ENCODE results near the gene COL23A1.
"Not testable (repeated sequence)": the region's sequence is repeated elsewhere in the genome, so short reads cannot be mapped to it uniquely, and the experiment has no call there.

The COL23A1 gene

GRCh38 chr5:178505639-178506407 is 84.4 kb downstream of the COL23A1 start:
- TF ChIP-seq POLR2A (IDR thresholded peaks at IDR 0.05; ENCODE audit: low read length), result no peak
- no peak for TF ChIP-seq GATA1 (IDR thresholded peaks at IDR 0.05; ENCODE audit: low read depth, low read length)
- no peak for DNase-seq

- no peak for DNase-seq
- TF ChIP-seq POLR2A (IDR thresholded peaks at IDR 0.05; ENCODE audit: low read length) (no peak), GATA1 (IDR thresholded peaks at IDR 0.05; ENCODE audit: low read depth, low read length) (no peak)
These were observed 85.7 kb downstream of the COL23A1 start for GRCh38 chr5:178504340-178504960.

GRCh38 chr5:178502401-178503100 is 87.6 kb downstream of the COL23A1 start:
- DNase-seq, result no peak
- TF ChIP-seq POLR2A (IDR thresholded peaks at IDR 0.05; ENCODE audit: low read length), result no peak
- no peak for TF ChIP-seq GATA1 (IDR thresholded peaks at IDR 0.05; ENCODE audit: low read depth, low read length)

- DNase-seq, result no peak
- TF ChIP-seq POLR2A (IDR thresholded peaks at IDR 0.05; ENCODE audit: low read length) (no peak), GATA1 (IDR thresholded peaks at IDR 0.05; ENCODE audit: low read depth, low read length) (no peak)
These were observed 90.8 kb downstream of the COL23A1 start for GRCh38 chr5:178499352-178499751.

GRCh38 chr5:178496642-178497041 is 93.6 kb downstream of the COL23A1 start:
- DNase-seq, result no peak
- TF ChIP-seq GATA1 (IDR thresholded peaks at IDR 0.05; ENCODE audit: low read depth, low read length), result no peak
- no peak for TF ChIP-seq POLR2A (IDR thresholded peaks at IDR 0.05; ENCODE audit: low read length)

- no peak for TF ChIP-seq GATA1 (IDR thresholded peaks at IDR 0.05; ENCODE audit: low read depth, low read length)
- TF ChIP-seq POLR2A (IDR thresholded peaks at IDR 0.05; ENCODE audit: low read length), result no peak
- no peak for DNase-seq
These were observed 94.0 kb downstream of the COL23A1 start for GRCh38 chr5:178496214-178496613.

GRCh38 chr5:178495706-178496105 is 94.5 kb downstream of the COL23A1 start:
- TF ChIP-seq POLR2A (IDR thresholded peaks at IDR 0.05; ENCODE audit: low read length) (no peak), GATA1 (IDR thresholded peaks at IDR 0.05; ENCODE audit: low read depth, low read length) (no peak)
- no peak for DNase-seq

GRCh38 chr5:178492278-178492677 is 97.9 kb downstream of the COL23A1 start:
- no peak for DNase-seq
- TF ChIP-seq GATA1 (IDR thresholded peaks at IDR 0.05; ENCODE audit: low read depth, low read length) (no peak), POLR2A (IDR thresholded peaks at IDR 0.05; ENCODE audit: low read length) (no peak)

GRCh38 chr5:178490935-178491652 is 99.1 kb downstream of the COL23A1 start:
- TF ChIP-seq POLR2A (IDR thresholded peaks at IDR 0.05; ENCODE audit: low read length), result no peak
- TF ChIP-seq GATA1 (IDR thresholded peaks at IDR 0.05; ENCODE audit: low read depth, low read length), result no peak
- DNase-seq, result no peak

GRCh38 chr5:178489271-178489976 is 100.8 kb downstream of the COL23A1 start:
- TF ChIP-seq GATA1 (IDR thresholded peaks at IDR 0.05; ENCODE audit: low read depth, low read length) (no peak), POLR2A (IDR thresholded peaks at IDR 0.05; ENCODE audit: low read length) (no peak)
- DNase-seq, result no peak

GRCh38 chr5:178488696-178489095 is 101.5 kb downstream of the COL23A1 start:
- DNase-seq, result no peak
- TF ChIP-seq GATA1 (IDR thresholded peaks at IDR 0.05; ENCODE audit: low read depth, low read length) (no peak), POLR2A (IDR thresholded peaks at IDR 0.05; ENCODE audit: low read length) (no peak)

- TF ChIP-seq GATA1 (IDR thresholded peaks at IDR 0.05; ENCODE audit: low read depth, low read length), result no peak
- DNase-seq, result no peak
These were observed 102.1 kb downstream of the COL23A1 start for GRCh38 chr5:178487911-178488600.

GRCh38 chr5:178486878-178487512 is 103.2 kb downstream of the COL23A1 start:
- not testable (repeated sequence) for DNase-seq
